ENCODE measurements around the gene FAH. TPM values are rescaled to one million over a fixed set of nuclear protein-coding genes. Genes with fewer than 3 reads are reported as not detected.
"Not testable (repeated sequence)": the region's sequence is repeated elsewhere in the genome, so short reads cannot be mapped to it uniquely, and the experiment has no call there.

The FAH gene
- polyA plus RNA-seq (ENCODE audit: insufficient read length in 4 of 4): 10 to 100 TPM; 13.3 to 43.6 (median 29.6) TPM

GRCh38 chr15:80152896-80153876 is at the start of gene FAH:
FAH (plus strand) TSS chr15:80152999; CDS start chr15:80153055, 56 bp downstream.
- DNase-seq (ENCODE audit: low read depth in 4 of 4, low spot score in 3 of 4): peak in 3 of 4 donors; percentile 22 to 27 (median 24)

- DNase-seq (ENCODE audit: low read depth in 4 of 4, low spot score in 3 of 4): no peak
Measured at GRCh38 chr15:80105193-80105592, 47.6 kb upstream of the FAH start.

GRCh38 chr15:80105595-80105994 is 47.2 kb upstream of the FAH start:
- no peak for DNase-seq (ENCODE audit: low read depth in 4 of 4, low spot score in 3 of 4)

GRCh38 chr15:80106051-80106450 is 46.7 kb upstream of the FAH start:
- DNase-seq (ENCODE audit: low read depth in 4 of 4, low spot score in 3 of 4): no peak

- DNase-seq (ENCODE audit: low read depth in 4 of 4, low spot score in 3 of 4): no peak
Measured at GRCh38 chr15:80107204-80107603, 45.6 kb upstream of the FAH start.

- DNase-seq (ENCODE audit: low read depth in 4 of 4, low spot score in 3 of 4): no peak
Measured at GRCh38 chr15:80107774-80108173, 45.0 kb upstream of the FAH start.

GRCh38 chr15:80109388-80109787 is 43.4 kb upstream of the FAH start:
- no peak for DNase-seq (ENCODE audit: low read depth in 4 of 4, low spot score in 3 of 4)

GRCh38 chr15:80110920-80111319 is 41.9 kb upstream of the FAH start:
- no peak for DNase-seq (ENCODE audit: low read depth in 4 of 4, low spot score in 3 of 4)

- no peak for DNase-seq (ENCODE audit: low read depth in 4 of 4, low spot score in 3 of 4)
Measured at GRCh38 chr15:80114114-80114513, 38.7 kb upstream of the FAH start.

GRCh38 chr15:80115021-80115420 is 37.8 kb upstream of the FAH start:
- no peak for DNase-seq (ENCODE audit: low read depth in 4 of 4, low spot score in 3 of 4)

GRCh38 chr15:80118956-80119355 is 33.8 kb upstream of the FAH start:
- DNase-seq (ENCODE audit: low read depth in 4 of 4, low spot score in 3 of 4): no peak

- DNase-seq (ENCODE audit: low read depth in 4 of 4, low spot score in 3 of 4): no peak
Measured at GRCh38 chr15:80120636-80121035, 32.2 kb upstream of the FAH start.

GRCh38 chr15:80121546-80121945 is 31.3 kb upstream of the FAH start:
- no peak for DNase-seq (ENCODE audit: low read depth in 4 of 4, low spot score in 3 of 4)

GRCh38 chr15:80123034-80123433 is 29.8 kb upstream of the FAH start:
- no peak for DNase-seq (ENCODE audit: low read depth in 4 of 4, low spot score in 3 of 4)

GRCh38 chr15:80127253-80127652 is 25.5 kb upstream of the FAH start:
- DNase-seq (ENCODE audit: low read depth in 4 of 4, low spot score in 3 of 4): not testable (repeated sequence)

GRCh38 chr15:80127911-80128310 is 24.9 kb upstream of the FAH start:
- no peak for DNase-seq (ENCODE audit: low read depth in 4 of 4, low spot score in 3 of 4)

- no peak for DNase-seq (ENCODE audit: low read depth in 4 of 4, low spot score in 3 of 4)
Measured at GRCh38 chr15:80132382-80132781, 20.4 kb upstream of the FAH start.

- no peak for DNase-seq (ENCODE audit: low read depth in 4 of 4, low spot score in 3 of 4)
Measured at GRCh38 chr15:80136854-80137253, 15.9 kb upstream of the FAH start.

GRCh38 chr15:80138961-80139360 is 13.8 kb upstream of the FAH start:
- no peak for DNase-seq (ENCODE audit: low read depth in 4 of 4, low spot score in 3 of 4)

- no peak for DNase-seq (ENCODE audit: low read depth in 4 of 4, low spot score in 3 of 4)
Measured at GRCh38 chr15:80140909-80141308, 11.9 kb upstream of the FAH start.

- DNase-seq (ENCODE audit: low read depth in 4 of 4, low spot score in 3 of 4): no peak
Measured at GRCh38 chr15:80141916-80142598, 10.7 kb upstream of the FAH start.

- no peak for DNase-seq (ENCODE audit: low read depth in 4 of 4, low spot score in 3 of 4)
Measured at GRCh38 chr15:80142646-80143045, 10.2 kb upstream of the FAH start.

Data from left renal pelvis (tissue), 4 donors.